Epithelial cell of esophagus (primary cell): Measurements from ENCODE around the gene CDC20.
"Not testable (repeated sequence)": the region's sequence is repeated elsewhere in the genome, so short reads cannot be mapped to it uniquely, and the experiment has no call there.

ENCODE experiments used
- DNase-seq: peaks from one replicate; pipeline ENCODE4 v3.0.0; 2010; ENCODE audit warnings: low read depth
- H3K4me3 ChIP-seq: 2 replicates; pipeline ENCODE4 v1.5.1; 2011; ENCODE audit warnings: mild to moderate bottlenecking, low read length, control low read depth
- TF ChIP-seq, protein P1 (sequence below): IDR thresholded peaks from 2 replicates; pipeline ENCODE4 v1.5.1; 2011; ENCODE audit warnings: low read depth, mild to moderate bottlenecking, low read length, control low read depth, inconsistent platforms; ENCODE audit not compliant: insufficient read depth; ENCODE audit errors: missing control alignments

The CDC20 gene

GRCh38 chr1:43392702-43393101 lies 33.9 kb downstream of the CDC20 start:
- TF ChIP-seq, protein P1, sequence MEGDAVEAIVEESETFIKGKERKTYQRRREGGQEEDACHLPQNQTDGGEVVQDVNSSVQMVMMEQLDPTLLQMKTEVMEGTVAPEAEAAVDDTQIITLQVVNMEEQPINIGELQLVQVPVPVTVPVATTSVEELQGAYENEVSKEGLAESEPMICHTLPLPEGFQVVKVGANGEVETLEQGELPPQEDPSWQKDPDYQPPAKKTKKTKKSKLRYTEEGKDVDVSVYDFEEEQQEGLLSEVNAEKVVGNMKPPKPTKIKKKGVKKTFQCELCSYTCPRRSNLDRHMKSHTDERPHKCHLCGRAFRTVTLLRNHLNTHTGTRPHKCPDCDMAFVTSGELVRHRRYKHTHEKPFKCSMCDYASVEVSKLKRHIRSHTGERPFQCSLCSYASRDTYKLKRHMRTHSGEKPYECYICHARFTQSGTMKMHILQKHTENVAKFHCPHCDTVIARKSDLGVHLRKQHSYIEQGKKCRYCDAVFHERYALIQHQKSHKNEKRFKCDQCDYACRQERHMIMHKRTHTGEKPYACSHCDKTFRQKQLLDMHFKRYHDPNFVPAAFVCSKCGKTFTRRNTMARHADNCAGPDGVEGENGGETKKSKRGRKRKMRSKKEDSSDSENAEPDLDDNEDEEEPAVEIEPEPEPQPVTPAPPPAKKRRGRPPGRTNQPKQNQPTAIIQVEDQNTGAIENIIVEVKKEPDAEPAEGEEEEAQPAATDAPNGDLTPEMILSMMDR, result no peak
- DNase-seq, result no peak
- H3K4me3 ChIP-seq, result no peak overlapping the region

GRCh38 chr1:43395523-43395922 lies 36.7 kb downstream of the CDC20 start:
- no peak for DNase-seq
- H3K4me3 ChIP-seq, result no peak overlapping the region
- TF ChIP-seq, protein P1, result no peak

DNA sequence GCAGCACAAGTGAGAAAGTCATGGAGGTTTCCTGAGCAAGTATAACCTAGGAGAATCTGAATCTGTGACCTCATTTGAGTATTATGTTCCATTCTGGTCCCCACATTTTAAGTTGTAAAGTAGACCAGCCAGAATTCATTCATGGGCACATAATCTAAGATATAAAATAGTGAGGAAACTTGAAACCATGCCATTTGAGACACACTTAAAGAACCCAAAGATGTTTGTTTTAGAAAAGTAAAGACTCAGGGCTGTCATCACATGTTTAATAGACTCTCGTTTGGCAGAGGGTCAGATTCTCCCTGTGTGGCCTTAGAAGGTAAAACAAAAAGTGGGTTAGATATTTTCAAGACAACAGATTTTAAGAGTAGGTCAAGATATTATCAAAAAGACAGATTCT lies 37.3 kb downstream of the CDC20 start:
- TF ChIP-seq, protein P1, result no peak
- DNase-seq, result no peak
- H3K4me3 ChIP-seq, result no peak overlapping the region

DNA sequence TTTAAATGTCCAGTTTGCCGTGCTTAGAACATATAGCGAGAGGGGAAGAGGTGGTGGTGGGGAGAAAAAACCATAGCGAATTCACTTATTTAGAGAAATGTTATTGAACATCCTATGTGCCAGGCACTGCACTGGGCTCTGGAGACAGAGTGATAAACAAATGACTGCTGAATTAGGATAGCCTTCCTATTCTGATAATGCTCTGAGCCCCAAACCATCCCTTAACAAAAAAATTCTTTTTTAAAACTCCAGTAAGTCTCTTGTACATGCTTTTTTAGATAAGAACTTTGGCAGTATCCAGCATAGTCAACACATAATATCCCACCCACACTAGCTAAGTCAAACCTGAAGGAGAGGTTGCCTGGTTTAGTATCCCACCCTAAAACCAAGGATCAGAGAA lies 39.4 kb downstream of the CDC20 start:
- no peak overlapping the region for H3K4me3 ChIP-seq
- DNase-seq, result no peak
- TF ChIP-seq, protein P1, result no peak

GRCh38 chr1:43400441-43400840 lies 41.7 kb downstream of the CDC20 start:
- not testable (repeated sequence) for H3K4me3 ChIP-seq, DNase-seq

GRCh38 chr1:43402089-43402865 lies 43.5 kb downstream of the CDC20 start:
- no peak for DNase-seq
- H3K4me3 ChIP-seq, result no peak overlapping the region
- TF ChIP-seq, protein P1, result no peak

- no peak overlapping the region for H3K4me3 ChIP-seq
- no peak for DNase-seq
- TF ChIP-seq, protein P1, result no peak
Observed at GRCh38 chr1:43404353-43404752, 45.6 kb downstream of the CDC20 start.
